H1 (cell line): Measurements from ENCODE around the gene NT5C3B. TPM values are rescaled to one million over a fixed set of nuclear protein-coding genes. Genes with fewer than 3 reads are reported as not detected.

Experiments used
- CTCF ChIA-PET: fragments of 300-600 bp; sonication (Branson Sonifier 250); formaldehyde crosslinking; loops from one replicate; lab custom pipeline; 2021; ENCODE audit not compliant: partially characterized antibody; lab: Charles Lee
- POLR2A ChIA-PET: fragments of 300-600 bp; sonication (Branson Sonifier 250); formaldehyde crosslinking; loops from one replicate; lab custom pipeline; 2021; ENCODE audit warnings: inconsistent platforms; ENCODE audit not compliant: partially characterized antibody; lab: Charles Lee
- DNase-seq, 2 experiments: peaks; one replicate each; pipeline versions ENCODE4 v3.0.0 to v3.0.0-alpha.2; 2010 to 2022; ENCODE audit warnings: low spot score in 2 of 2, low read depth in 1 of 2, mixed read lengths in 1 of 2
- FAIRE-seq: peaks from 2 replicates; lab custom pipeline; 2011; peaks lifted over from hg19 to GRCh38; lab: Jason Lieb, UNC
- H2AFZ ChIP-seq: 2 replicates; pipeline ENCODE4 v1.8.1; 2012; ENCODE audit warnings: low read length, inconsistent platforms
- H2AK5ac ChIP-seq: 2 replicates; pipeline ENCODE4 v1.6.1; 2013; ENCODE audit warnings: low read depth, low read length
- H2BK120ac ChIP-seq: replicated peaks from 2 replicates; pipeline ENCODE3; 2013; ENCODE audit warnings: low read depth, low read length, inconsistent platforms
- H2BK12ac ChIP-seq: 2 replicates; pipeline ENCODE4 v1.6.1; 2013; ENCODE audit warnings: low read depth, low read length
- H2BK15ac ChIP-seq: 2 replicates; pipeline ENCODE4 v1.6.1; 2013; ENCODE audit warnings: low read length
- H2BK20ac ChIP-seq: 2 replicates; pipeline ENCODE4 v1.6.1; 2013; ENCODE audit warnings: low read length
- H2BK5ac ChIP-seq: 2 replicates; pipeline ENCODE4 v1.6.1; 2013; ENCODE audit warnings: low read depth, low read length
- H3K14ac ChIP-seq: 2 replicates; pipeline ENCODE4 v1.6.1; 2013; ENCODE audit warnings: inconsistent platforms; ENCODE audit not compliant: insufficient read length
- H3K18ac ChIP-seq: 2 replicates; pipeline ENCODE4 v1.6.1; 2013; ENCODE audit warnings: low read length; ENCODE audit errors: extremely low read depth
- H3K23ac ChIP-seq: 2 replicates; pipeline ENCODE4 v1.6.1; 2013; ENCODE audit warnings: inconsistent platforms; ENCODE audit not compliant: insufficient read length
- H3K23me2 ChIP-seq: 2 replicates; pipeline ENCODE4 v1.6.1; 2013; ENCODE audit warnings: low read depth, low read length
- H3K27ac ChIP-seq: 2 replicates; pipeline ENCODE4 v1.6.1; 2011; ENCODE audit warnings: low read depth, low read length, inconsistent platforms
- H3K27me3 ChIP-seq, 4 experiments: replicated peaks in 1 of 4; 1 replicate in 1 of 4; 2 replicates in 3 of 4; pipeline versions ENCODE4 v1.6.1 to v1.8.1; 2011 to 2013; ENCODE audit warnings: low read length in 3 of 4, mild to moderate bottlenecking in 3 of 4, inconsistent platforms in 2 of 4, mixed read lengths in 2 of 4, moderate library complexity in 1 of 4; ENCODE audit not compliant: control insufficient read depth in 3 of 4, insufficient read depth in 3 of 4; ENCODE audit errors: extremely low read depth in 1 of 4
- H3K36me3 ChIP-seq, 4 experiments: 2 replicates each; pipeline versions ENCODE4 v1.6.1 to v1.8.1; 2011 to 2013; ENCODE audit warnings: mild to moderate bottlenecking in 4 of 4, low read length in 3 of 4, moderate library complexity in 2 of 4, control low read depth in 1 of 4, inconsistent platforms in 1 of 4; ENCODE audit not compliant: insufficient read depth in 4 of 4, control insufficient read depth in 2 of 4
- H3K4ac ChIP-seq: replicated peaks from 2 replicates; pipeline ENCODE3; 2013; ENCODE audit warnings: low read length, low read depth, mixed read lengths, inconsistent platforms; ENCODE audit not compliant: insufficient read length
- H3K4me1 ChIP-seq, 4 experiments: replicated peaks in 1 of 4; 1 replicate in 1 of 4; 2 replicates in 3 of 4; pipeline versions ENCODE4 v1.6.1 to v1.8.1; 2011 to 2013; ENCODE audit warnings: low read length in 3 of 4, inconsistent platforms in 2 of 4, mixed read lengths in 1 of 4; ENCODE audit not compliant: insufficient read depth in 4 of 4, control insufficient read depth in 3 of 4
- H3K4me2 ChIP-seq, 2 experiments: 2 replicates each; pipeline versions ENCODE4 v1.6.1 to v1.8.1; 2011 to 2013; ENCODE audit warnings: low read depth in 2 of 2, low read length in 2 of 2, control low read depth in 1 of 2, inconsistent platforms in 1 of 2, mild to moderate bottlenecking in 1 of 2; ENCODE audit not compliant: insufficient read depth in 1 of 2
- H3K4me3 ChIP-seq, 4 experiments: fragments of 200-600, 300-600 bp in 1 of 4; sonication (generic), shearing (Covaris generic), sonication (Bioruptor Twin) in 1 of 4; 2 replicates each; pipeline versions ENCODE4 v1.5.1 to v1.8.1; 2011 to 2016; ENCODE audit warnings: low read length in 4 of 4, low read depth in 3 of 4, control low read depth in 2 of 4, inconsistent platforms in 2 of 4, mild to moderate bottlenecking in 2 of 4, mixed read lengths in 1 of 4, moderate library complexity in 1 of 4; ENCODE audit not compliant: insufficient read depth in 2 of 4; ENCODE audit errors: extremely low read depth in 1 of 4
- H3K56ac ChIP-seq: replicated peaks from 2 replicates; pipeline ENCODE3; 2013; ENCODE audit warnings: low read depth, mild to moderate bottlenecking, mixed read lengths, low read length, inconsistent platforms; ENCODE audit not compliant: insufficient read length
- H3K79me1 ChIP-seq: 2 replicates; pipeline ENCODE4 v1.6.1; 2013; ENCODE audit warnings: low read depth, low read length, control low read depth
- H3K79me2 ChIP-seq, 2 experiments: 2 replicates each; pipeline versions ENCODE4 v1.6.1 to v1.8.1; 2012 to 2013; ENCODE audit warnings: low read length in 2 of 2, mild to moderate bottlenecking in 2 of 2, inconsistent platforms in 1 of 2; ENCODE audit not compliant: insufficient read depth in 2 of 2, control insufficient read depth in 1 of 2
- H3K9ac ChIP-seq, 4 experiments: replicated peaks in 1 of 4; 1 replicate in 1 of 4; 2 replicates in 3 of 4; pipeline versions ENCODE4 v1.6.1 to v1.8.1; 2011 to 2013; ENCODE audit warnings: low read depth in 3 of 4, low read length in 3 of 4, control low read depth in 2 of 4, mild to moderate bottlenecking in 2 of 4, moderate library complexity in 2 of 4, inconsistent platforms in 1 of 4; ENCODE audit errors: extremely low read depth in 1 of 4
- H3K9me3 ChIP-seq, 2 experiments: 2 replicates each; pipeline versions ENCODE4 v1.6.1 to v1.8.1; 2012 to 2013; ENCODE audit warnings: mild to moderate bottlenecking in 2 of 2, moderate library complexity in 2 of 2, control low read depth in 1 of 2, inconsistent platforms in 1 of 2, low read depth in 1 of 2, low read length in 1 of 2, mixed read lengths in 1 of 2; ENCODE audit not compliant: insufficient read depth in 2 of 2
- H4K20me1 ChIP-seq, 2 experiments: replicated peaks in 1 of 2; 2 replicates each; pipeline versions ENCODE3 to v1.8.1; 2011 to 2013; ENCODE audit warnings: inconsistent platforms in 2 of 2, low read length in 2 of 2, mild to moderate bottlenecking in 1 of 2; ENCODE audit not compliant: insufficient read depth in 2 of 2, control insufficient read depth in 1 of 2
- H4K5ac ChIP-seq: 2 replicates; pipeline ENCODE4 v1.6.1; 2013; ENCODE audit warnings: low read length, low read depth, mixed read lengths, inconsistent platforms; ENCODE audit not compliant: insufficient read length
- H4K8ac ChIP-seq: 2 replicates; pipeline ENCODE4 v1.8.0; 2013; ENCODE audit warnings: mild to moderate bottlenecking, moderate library complexity, low read length, inconsistent platforms; ENCODE audit not compliant: insufficient read depth; ENCODE audit errors: extremely low read depth
- H4K91ac ChIP-seq: replicated peaks from 2 replicates; pipeline ENCODE3; 2013; ENCODE audit warnings: low read length, mixed read lengths, inconsistent platforms; ENCODE audit not compliant: insufficient read length
- BACH1 ChIP-seq: IDR thresholded peaks from 2 replicates; pipeline ENCODE4 v1.6.1; 2012; ENCODE audit warnings: low read length, improper control_type of control experiment
- CHD1 ChIP-seq: IDR thresholded peaks from 2 replicates; pipeline ENCODE4 v1.6.1; 2012; ENCODE audit warnings: low read depth, low read length, improper control_type of control experiment
- NANOG ChIP-seq: IDR thresholded peaks from 2 replicates; pipeline ENCODE4 v1.6.1; 2011; ENCODE audit warnings: low read length, low read depth, mild to moderate bottlenecking, inconsistent platforms; ENCODE audit not compliant: insufficient read depth, poor library complexity, severe bottlenecking
- POLR2AphosphoS5 ChIP-seq: IDR thresholded peaks from 2 replicates; pipeline ENCODE4 v1.6.1; 2011; ENCODE audit warnings: low read depth, low read length
- SIRT6 ChIP-seq: IDR thresholded peaks from one replicate; pipeline ENCODE4 v1.7.1; 2012; ENCODE audit warnings: low read length, inconsistent platforms
- SIX5 ChIP-seq: IDR thresholded peaks from 2 replicates; pipeline ENCODE4 v1.6.1; 2011; ENCODE audit warnings: mild to moderate bottlenecking, low read depth, low read length
- TAF1 ChIP-seq: IDR thresholded peaks from 2 replicates; pipeline ENCODE4 v1.6.1; 2011; ENCODE audit warnings: mild to moderate bottlenecking, low read depth, low read length
- TCF12 ChIP-seq: IDR thresholded peaks from 2 replicates; pipeline ENCODE4 v1.6.1; 2011; ENCODE audit warnings: low read depth, mild to moderate bottlenecking, low read length
- WGBS, 2 experiments: shearing (Covaris generic) in 1 of 2; methylation state at CpG; one replicate each; pipeline versions ENCODE4 v1.1.6 to v1.1.7; 2013 to 2015; ENCODE audit warnings: low lambda C conversion rate in 2 of 2, mixed read lengths in 2 of 2, inconsistent platforms in 1 of 2, low coverage in 1 of 2, missing lambda C conversion rate in 1 of 2; ENCODE audit not compliant: insufficient replicate concordance in 2 of 2, insufficient coverage in 1 of 2, insufficient read length in 1 of 2; ENCODE audit errors: extremely low coverage in 1 of 2, missing lambda C conversion rate in 1 of 2; 5-methylcytosine and 5-hydroxymethylcytosine counted together
- long read RNA-seq, 2 experiments: library from RNA in 1 of 2; library from capped mRNA in 1 of 2; stranded (forward); transcript quantifications; one replicate each; pipeline ENCODE4 v2.0.0, GENCODE V29; 2021; ENCODE audit warnings: inconsistent platforms in 1 of 2
- polyA minus RNA-seq, 3 experiments: library from RNA; depleted of rRNA, polyadenylated mRNA; stranded (reverse); fragments of >200 nt; gene quantifications; 1 replicate in 2 of 3; 2 replicates in 1 of 3; pipeline ENCODE4 v1.2.3, GENCODE V29; 2011
- polyA plus RNA-seq, 7 experiments: library from polyadenylated mRNA; depleted of rRNA in 3 of 7; stranded (reverse) in 5 of 7; unstranded in 2 of 7; fragments of >200 nt in 5 of 7; fragments of 200-250 nt in 2 of 7; gene quantifications; 1 replicate in 5 of 7; 2 replicates in 1 of 7; 4 replicates in 1 of 7; pipeline versions ENCODE4 v1.2.1 to v1.2.3, GENCODE V29; 2011 to 2013; ENCODE audit warnings: missing spikeins in 2 of 7, mixed read lengths in 2 of 7
- total RNA-seq: library from RNA; stranded (reverse); fragmentation: NEBNext Ultra II Directional; extraction: Animal tissue kit (Norgen Biotek cat#: 25700); gene quantifications from 2 replicates; pipeline ENCODE4 v1.2.1, GENCODE V29; 2021

NT5C3B gene
- total RNA-seq (68.7 and 71.4 TPM in 2 replicates), polyA plus RNA-seq (2011; rRNA removed) (86.9 and 94.5 TPM in 2 replicates), polyA minus RNA-seq (2011; rRNA and poly(A)+ RNA removed) (54.5 and 69.3 TPM in 2 replicates)
- polyA plus RNA-seq (2011; cell fraction: cytosol; rRNA removed) = 101 TPM
- 76.7 TPM for polyA plus RNA-seq (2011; cell fraction: nucleus; rRNA removed)
- polyA plus RNA-seq (2012, experiment 1 of 2) = 64.8 to 85.1 TPM (median 79.0 TPM) in 4 replicates
- 93.2 TPM for polyA plus RNA-seq (2012, experiment 2 of 2)
- 59.6 TPM for polyA plus RNA-seq (2013, experiment 1 of 2)
- 59.2 TPM for polyA plus RNA-seq (2013, experiment 2 of 2)
- 34.0 TPM for polyA minus RNA-seq (2011; cell fraction: cytosol; rRNA and poly(A)+ RNA removed)
- 47.8 TPM for polyA minus RNA-seq (2011; cell fraction: nucleus; rRNA and poly(A)+ RNA removed)
- long read RNA-seq, experiment 1, transcript NT5C3B-203 (9 exons, 975 nt) = minor isoform, 5 of 54 reads
- long read RNA-seq, experiment 1, transcript NT5C3B-216 (8 exons, 1,534 nt) = major isoform, 23 of 54 reads
- long read RNA-seq, experiment 1, partial matches to known transcripts = 5 of 54 reads
- long read RNA-seq, experiment 1, other reads (novel, unspliced or antisense) = 19 of 54 reads
- long read RNA-seq, experiment 2, transcript NT5C3B-203 (9 exons, 975 nt) = major isoform, 16 of 32 reads
- long read RNA-seq, experiment 2, partial matches to known transcripts = 7 of 32 reads
- long read RNA-seq, experiment 2, other reads (novel, unspliced or antisense) = 8 of 32 reads

- Histone ChIP-seq H4K5ac (peak within 1 kb of the TSS; percentile 38), H2BK120ac (no peak within 1 kb of the TSS), H3K56ac (peak within 1 kb of the TSS; percentile 46), H3K18ac (peak within 1 kb of the TSS; percentile 93), H2AFZ (peak within 1 kb of the TSS; percentile 99), H2BK5ac (peak within 1 kb of the TSS; percentile 35; the same call in 1 of the 2 replicates), H3K9ac (peak within 1 kb of the TSS; percentile 54 to 78 (median 67)), H3K36me3 (peaks cover 0 to 18% (median 5%) of the 10 kb centered on the region in 4 experiments; a peak in 4 of 8 replicates), H3K23me2 (peaks cover 6% of the 10 kb centered on the region; the same call in 1 of the 2 replicates), H3K79me2 (no peaks in the 10 kb centered on the region), H3K9me3 (no peaks in the 10 kb centered on the region), H2BK20ac (no peak within 1 kb of the TSS), H3K79me1 (peaks cover 5% of the 10 kb centered on the region; the same call in 1 of the 2 replicates), H4K91ac (peak within 1 kb of the TSS; percentile 65), H4K20me1 (no peaks in the 10 kb centered on the region), H3K4me3 (peak within 1 kb of the TSS; percentile 74 to 96 (median 82)), H2BK15ac (peak within 1 kb of the TSS; percentile 40; the same call in 1 of the 2 replicates), H3K27me3 (peaks cover 0 to 5% (median 0%) of the 10 kb centered on the region in 4 experiments; a peak in 1 of 7 replicates), H4K8ac (peak within 1 kb of the TSS; percentile 91), H3K4ac (no peak within 1 kb of the TSS), H2AK5ac (no peak within 1 kb of the TSS), H2BK12ac (no peak within 1 kb of the TSS), H3K23ac (no peak within 1 kb of the TSS), H3K27ac (no peak within 1 kb of the TSS), H3K14ac (no peak within 1 kb of the TSS), H3K4me2 (peak within 1 kb of the TSS; percentile 80 to 83), H3K4me1 (peaks cover 0 to 5% (median 0%) of the 10 kb centered on the region in 4 experiments; a peak in 1 of 7 replicates)
- FAIRE-seq (no peak), DNase-seq (peak in 1 of 2 experiments; percentile 76)
- 5% methylated on average over 24 of the region's 72 CpGs; no CpG with 5 or more reads in 1 of the 2 experiments for WGBS, 2 experiments
- ChIA-PET POLR2A (interaction anchor here (1.1 to 3.3 kb wide), 9 partner anchors 11 to 83 kb away, joined by 3 to 18 read pairs (median 5); partner anchors contain the start of genes ACLY and JUP), CTCF (interaction anchor here (1.3 to 2.3 kb wide), 3 partner anchors 16 to 42 kb away, joined by 3 to 6 read pairs (median 3); no protein-coding TSS in a partner anchor)
- no peak for TF ChIP-seq NANOG
- 0 out of 2 replicates have a peak, but pooled peaks have one; percentile 8 for TF ChIP-seq BACH1
- TF ChIP-seq CHD1 = no peak
- no peak; the same call in 1 of the 2 replicates for TF ChIP-seq POLR2AphosphoS5
- no peak for TF ChIP-seq SIX5
- no peak for TF ChIP-seq SIRT6
- TF ChIP-seq TAF1 = peak; percentile 45; the same call in 1 of the 2 replicates
- no peak for TF ChIP-seq TCF12
Measured at GRCh38 chr17:41835800-41836549, at the start of gene NT5C3B. NT5C3B (minus strand) TSS chr17:41836232; CDS start chr17:41836193, 39 bp downstream.
